Stomach smooth muscle (tissue), 2 donors: ENCODE data around the gene ZNHIT1.

Experiments
- H3K27ac ChIP-seq: one replicate; pipeline ENCODE4 v1.7.0; 2013; ENCODE audit warnings: mild to moderate bottlenecking, low read length, inconsistent platforms
- H3K27me3 ChIP-seq, 2 donors: one replicate each; pipeline ENCODE4 v1.7.0; 2013; ENCODE audit warnings: low read length in 2 of 2; ENCODE audit not compliant: insufficient read depth in 2 of 2, control insufficient read depth in 1 of 2
- H3K36me3 ChIP-seq, 2 donors: one replicate each; pipeline ENCODE4 v1.7.0; 2013; ENCODE audit warnings: low read length in 2 of 2; ENCODE audit not compliant: control insufficient read depth in 2 of 2, insufficient read depth in 2 of 2
- H3K4me1 ChIP-seq: one replicate; pipeline ENCODE4 v1.7.0; 2013; ENCODE audit warnings: low read length; ENCODE audit not compliant: control insufficient read depth, insufficient read depth
- H3K4me3 ChIP-seq, 2 donors: one replicate each; pipeline ENCODE4 v1.7.0; 2013; ENCODE audit warnings: low read length in 2 of 2
- H3K9ac ChIP-seq, 2 donors: one replicate each; pipeline ENCODE4 v1.7.0; 2013; ENCODE audit warnings: low read length in 2 of 2, mild to moderate bottlenecking in 1 of 2
- H3K9me3 ChIP-seq, 2 donors: one replicate each; pipeline ENCODE4 v1.7.0; 2013; ENCODE audit warnings: low read length in 2 of 2; ENCODE audit not compliant: control insufficient read depth in 2 of 2
- donor health status: healthy.
- donor health status: Pancreatic carcinoma.

ZNHIT1 gene

GRCh38 chr7:101173752-101174244 lies 44.2 kb upstream of the ZNHIT1 start:
- H3K9ac ChIP-seq = no peak overlapping the region
- peaks cover 86% of the 10 kb centered on the region in 2 donors for H3K27me3 ChIP-seq
- no peak overlapping the region for H3K4me3 ChIP-seq
- H3K9me3 ChIP-seq = no peaks in the 10 kb centered on the region
- H3K27ac ChIP-seq = no peak overlapping the region
- peaks cover 33% of the 10 kb centered on the region for H3K4me1 ChIP-seq
- H3K36me3 ChIP-seq = no peaks in the 10 kb centered on the region

- Histone ChIP-seq H3K27ac (no peak overlapping the region), H3K4me1 (peaks cover 34% of the 10 kb centered on the region), H3K36me3 (no peaks in the 10 kb centered on the region), H3K27me3 (peaks cover 82 to 83% of the 10 kb centered on the region in 2 donors), H3K9me3 (no peaks in the 10 kb centered on the region), H3K9ac (no peak overlapping the region), H3K4me3 (no peak overlapping the region)
Measured at GRCh38 chr7:101174322-101174854, 43.6 kb upstream of the ZNHIT1 start.

GRCh38 chr7:101175664-101176063 lies 42.3 kb upstream of the ZNHIT1 start:
- no peak overlapping the region for H3K27ac ChIP-seq
- no peaks in the 10 kb centered on the region for H3K36me3 ChIP-seq
- H3K9me3 ChIP-seq = no peaks in the 10 kb centered on the region
- H3K27me3 ChIP-seq = peaks cover 73 to 83% of the 10 kb centered on the region in 2 donors
- H3K9ac ChIP-seq = no peak overlapping the region
- H3K4me3 ChIP-seq = no peak overlapping the region
- H3K4me1 ChIP-seq = peaks cover 30% of the 10 kb centered on the region

GRCh38 chr7:101177644-101178043 lies 40.3 kb upstream of the ZNHIT1 start:
- Histone ChIP-seq H3K9me3 (no peaks in the 10 kb centered on the region), H3K36me3 (no peaks in the 10 kb centered on the region), H3K27ac (no peak overlapping the region), H3K4me3 (no peak overlapping the region), H3K4me1 (peaks cover 20% of the 10 kb centered on the region), H3K9ac (no peak overlapping the region), H3K27me3 (peaks cover 66 to 75% of the 10 kb centered on the region in 2 donors)

- no peak overlapping the region for H3K9ac ChIP-seq
- H3K9me3 ChIP-seq = no peaks in the 10 kb centered on the region
- no peak overlapping the region for H3K27ac ChIP-seq
- H3K27me3 ChIP-seq = peaks cover 52 to 62% of the 10 kb centered on the region in 2 donors
- peak overlapping the region in 1 of 2 donors; percentile 29 for H3K4me3 ChIP-seq
- H3K36me3 ChIP-seq = no peaks in the 10 kb centered on the region
- peaks cover 9% of the 10 kb centered on the region for H3K4me1 ChIP-seq
Measured at GRCh38 chr7:101179117-101179516, 38.8 kb upstream of the ZNHIT1 start.

GRCh38 chr7:101179713-101180112 lies 38.3 kb upstream of the ZNHIT1 start:
- H3K36me3 ChIP-seq = no peaks in the 10 kb centered on the region
- H3K9ac ChIP-seq = no peak overlapping the region
- H3K4me3 ChIP-seq = no peak overlapping the region
- H3K27me3 ChIP-seq = peaks cover 46 to 58% of the 10 kb centered on the region in 2 donors
- no peaks in the 10 kb centered on the region for H3K9me3 ChIP-seq
- peaks cover 9% of the 10 kb centered on the region for H3K4me1 ChIP-seq
- no peak overlapping the region for H3K27ac ChIP-seq

GRCh38 chr7:101180130-101180755 lies 37.7 kb upstream of the ZNHIT1 start, which contains the start of gene NAT16:
TSS of gene NAT16 (minus strand) at chr7:101180293. CDS start at chr7:101174807, 5,486 bp downstream.
- Histone ChIP-seq H3K36me3 (no peaks in the 10 kb centered on the region), H3K9me3 (no peaks in the 10 kb centered on the region), H3K27ac (no peak within 1 kb of the TSS), H3K4me3 (peak within 1 kb of the TSS in 1 of 2 donors; percentile 29), H3K4me1 (peaks cover 9% of the 10 kb centered on the region), H3K27me3 (peaks cover 44 to 54% of the 10 kb centered on the region in 2 donors), H3K9ac (no peak within 1 kb of the TSS)

GRCh38 chr7:101185258-101185839 lies 32.6 kb upstream of the ZNHIT1 start:
- no peaks in the 10 kb centered on the region for H3K9me3 ChIP-seq
- H3K4me1 ChIP-seq = no peaks in the 10 kb centered on the region
- no peak overlapping the region for H3K9ac ChIP-seq

GRCh38 chr7:101186194-101186593 lies 31.8 kb upstream of the ZNHIT1 start:
- no peaks in the 10 kb centered on the region for H3K4me1 ChIP-seq
- no peak overlapping the region for H3K27ac ChIP-seq
- H3K27me3 ChIP-seq = peaks cover 10 to 13% of the 10 kb centered on the region in 2 donors

More at GRCh38 chr7:101185258-101185839, 32.6 kb upstream of the ZNHIT1 start:
- Histone ChIP-seq H3K36me3 (no peaks in the 10 kb centered on the region), H3K27ac (no peak overlapping the region), H3K27me3 (peaks cover 17 to 19% of the 10 kb centered on the region in 2 donors), H3K4me3 (no peak overlapping the region)

GRCh38 chr7:101186844-101187428 lies 31.0 kb upstream of the ZNHIT1 start:
- Histone ChIP-seq H3K9ac (no peak overlapping the region), H3K27me3 (peaks cover 9 to 12% of the 10 kb centered on the region in 2 donors), H3K9me3 (no peaks in the 10 kb centered on the region), H3K36me3 (no peaks in the 10 kb centered on the region), H3K4me3 (no peak overlapping the region), H3K4me1 (no peaks in the 10 kb centered on the region), H3K27ac (no peak overlapping the region)

More at GRCh38 chr7:101186194-101186593, 31.8 kb upstream of the ZNHIT1 start:
- Histone ChIP-seq H3K9me3 (no peaks in the 10 kb centered on the region), H3K36me3 (no peaks in the 10 kb centered on the region), H3K4me3 (no peak overlapping the region), H3K9ac (no peak overlapping the region)
